GM12865 (cell line): Measurements from ENCODE around the gene PDSS2.
A peak's percentile ranks its signal among the peaks of the same experiment; 100 is the strongest.

Experiments used
- DNase-seq: peaks from one replicate; pipeline ENCODE4 v3.0.0; 2010; ENCODE audit warnings: low read depth
- H3K4me3 ChIP-seq: 2 replicates; pipeline ENCODE4 v1.5.1; 2011; ENCODE audit warnings: mild to moderate bottlenecking, low read depth, low read length, control low read depth
- CTCF ChIP-seq: IDR thresholded peaks from 2 replicates; pipeline ENCODE4 v1.5.1; 2011; ENCODE audit warnings: low read length, control low read depth, low read depth, inconsistent platforms; ENCODE audit not compliant: insufficient read depth; ENCODE audit errors: missing control alignments

Gene PDSS2

GRCh38 chr6:107418118-107418517 is 41.2 kb downstream of the PDSS2 start:
- peak; percentile 55 for TF ChIP-seq CTCF
- peak; percentile 39 for DNase-seq

GRCh38 chr6:107416145-107416544 is 43.2 kb downstream of the PDSS2 start:
- DNase-seq = no peak
- no peak overlapping the region for H3K4me3 ChIP-seq
- TF ChIP-seq CTCF = no peak

More at GRCh38 chr6:107418118-107418517, 41.2 kb downstream of the PDSS2 start:
- H3K4me3 ChIP-seq = no peak overlapping the region

DNA sequence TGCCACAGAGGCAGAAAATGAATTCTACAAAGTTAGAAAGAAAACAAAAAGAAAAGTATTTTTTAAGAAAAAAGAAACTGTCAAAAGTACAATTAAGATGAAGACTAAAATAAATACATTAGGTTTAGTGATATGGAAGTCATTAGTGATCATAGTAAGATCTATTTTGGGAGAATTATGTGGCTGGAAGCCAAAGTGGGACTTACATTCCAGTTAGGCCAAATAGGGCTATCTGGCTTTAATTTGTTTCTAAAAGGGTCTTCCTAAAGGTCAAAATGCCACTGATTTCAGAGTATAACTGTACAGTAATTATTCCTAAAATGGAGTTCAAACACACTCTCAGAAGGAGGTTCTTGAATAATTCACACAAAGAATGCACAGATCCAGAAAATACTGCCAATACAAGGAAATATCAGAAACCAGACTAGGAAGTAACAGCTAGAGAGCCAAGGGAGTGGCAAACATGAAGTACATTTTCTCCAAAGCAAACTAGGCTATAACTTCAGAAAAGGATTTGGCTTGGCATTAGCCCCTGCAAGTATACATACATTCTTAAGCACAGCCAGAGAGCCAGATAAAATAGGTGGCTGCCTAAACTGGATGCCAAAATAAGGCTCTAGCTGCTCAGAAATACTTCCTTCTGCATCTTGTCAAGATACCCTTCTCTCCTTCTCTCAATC is 45.3 kb downstream of the PDSS2 start:
- no peak for DNase-seq
- TF ChIP-seq CTCF = no peak
- no peak overlapping the region for H3K4me3 ChIP-seq

GRCh38 chr6:107411161-107411560 is 48.2 kb downstream of the PDSS2 start:
- no peak for TF ChIP-seq CTCF
- no peak overlapping the region for H3K4me3 ChIP-seq
- DNase-seq = no peak

- DNase-seq = no peak
- TF ChIP-seq CTCF = no peak
- no peak overlapping the region for H3K4me3 ChIP-seq
Measured at GRCh38 chr6:107409942-107410341, 49.4 kb downstream of the PDSS2 start.

DNA sequence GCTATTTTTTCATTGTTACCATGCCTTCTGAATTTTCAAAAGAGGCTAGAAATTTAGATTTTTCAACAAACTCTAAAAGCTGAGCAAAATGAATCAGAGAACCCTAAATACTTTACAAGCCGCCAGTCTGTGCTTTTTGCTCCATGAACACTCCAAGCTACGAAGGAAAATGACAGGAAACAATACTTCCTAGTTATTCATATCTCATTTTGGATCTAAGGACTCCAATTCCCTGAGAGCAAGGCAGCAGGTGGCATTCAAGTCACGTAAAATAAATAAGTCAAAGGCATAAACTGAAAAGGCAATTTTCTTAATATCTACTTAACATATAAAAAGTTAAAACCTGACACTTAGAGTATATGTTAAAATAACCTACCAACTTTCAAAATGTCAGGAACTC is 50.6 kb downstream of the PDSS2 start:
- no peak overlapping the region for H3K4me3 ChIP-seq
- TF ChIP-seq CTCF = no peak
- no peak for DNase-seq

- no peak for TF ChIP-seq CTCF
- H3K4me3 ChIP-seq = no peak overlapping the region
- DNase-seq = no peak
Measured at GRCh38 chr6:107405002-107405401, 54.4 kb downstream of the PDSS2 start.
